Stimulated activated CD8-positive, alpha-beta memory T cell treated with anti-CD3 and anti-CD28 coated beads, Interleukin-12 subunit alpha, Interleukin-12 subunit beta, amount 100 ng/mL, for 1 hour (primary cell): ENCODE results near the gene MGAT4A.
"Not testable (repeated sequence)": the region's sequence is repeated elsewhere in the genome, so short reads cannot be mapped to it uniquely, and the experiment has no call there.

Experiments
- DNase-seq: peaks from one replicate; pipeline ENCODE4 v3.0.0-alpha.2; 2020; ENCODE audit warnings: low read depth

The MGAT4A gene

GRCh38 chr2:98607104-98607503, 123.8 kb downstream of the MGAT4A start:
- no peak for DNase-seq

- DNase-seq = no peak
These were observed 124.5 kb downstream of the MGAT4A start for GRCh38 chr2:98606431-98606830.

- DNase-seq = no peak
These were observed 125.9 kb downstream of the MGAT4A start for GRCh38 chr2:98605076-98605475.

DNA sequence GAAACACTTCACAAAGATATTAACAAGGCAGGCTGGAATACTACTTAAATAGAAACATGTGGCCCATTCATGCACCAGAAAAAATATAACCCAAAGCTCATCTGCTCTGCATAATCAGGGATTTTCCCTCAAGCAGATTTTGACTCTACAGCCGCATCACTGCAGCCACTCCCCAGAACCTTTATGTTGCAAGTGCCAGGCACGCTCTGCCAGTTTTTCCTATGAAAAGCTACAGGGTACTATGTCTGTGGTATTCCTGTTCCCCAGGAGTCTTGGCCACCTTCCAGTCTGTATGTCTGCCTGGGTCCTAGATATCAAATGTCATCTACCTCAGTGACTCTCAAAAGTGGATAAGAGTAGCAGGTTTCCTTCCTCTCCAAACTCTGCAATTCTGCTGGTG, 126.4 kb downstream of the MGAT4A start:
- no peak for DNase-seq

GRCh38 chr2:98601532-98602132, 129.3 kb downstream of the MGAT4A start:
- DNase-seq = no peak

GRCh38 chr2:98598781-98599428, 132.0 kb downstream of the MGAT4A start:
- DNase-seq = no peak

- DNase-seq = not testable (repeated sequence)
These were observed 136.3 kb downstream of the MGAT4A start for GRCh38 chr2:98594665-98595064.

- no peak for DNase-seq
These were observed 138.4 kb downstream of the MGAT4A start for GRCh38 chr2:98592565-98592964.

GRCh38 chr2:98589489-98589888, 141.4 kb downstream of the MGAT4A start:
- DNase-seq = no peak

DNA sequence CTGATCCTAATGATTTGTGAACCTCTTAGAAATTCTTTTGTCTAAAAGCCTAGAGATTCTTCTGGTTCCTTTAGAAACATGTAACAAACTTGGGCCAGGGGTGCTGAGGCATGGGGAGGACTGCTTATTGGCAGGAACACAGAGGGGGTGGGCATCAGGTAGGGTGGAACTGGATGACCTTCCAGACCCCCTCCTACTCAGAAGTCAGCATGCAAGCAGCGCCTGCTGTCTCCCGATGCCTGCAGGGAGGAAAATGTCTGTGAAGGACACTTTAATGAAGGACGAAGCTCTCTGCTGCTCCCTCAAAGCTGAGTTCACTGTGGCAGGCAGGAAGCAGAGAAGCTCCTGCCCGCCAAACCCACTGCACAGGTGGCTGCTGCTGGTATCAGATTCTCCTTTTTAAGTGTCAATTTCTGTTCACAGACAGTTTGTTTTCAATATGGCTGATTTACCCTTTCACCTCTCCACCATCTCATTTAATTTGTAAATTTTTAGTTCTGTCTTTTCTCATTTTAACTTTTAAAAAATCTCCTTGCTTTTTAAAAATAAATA, 142.0 kb downstream of the MGAT4A start:
- no peak for DNase-seq

GRCh38 chr2:98586551-98587140, 144.3 kb downstream of the MGAT4A start:
- no peak for DNase-seq

DNA sequence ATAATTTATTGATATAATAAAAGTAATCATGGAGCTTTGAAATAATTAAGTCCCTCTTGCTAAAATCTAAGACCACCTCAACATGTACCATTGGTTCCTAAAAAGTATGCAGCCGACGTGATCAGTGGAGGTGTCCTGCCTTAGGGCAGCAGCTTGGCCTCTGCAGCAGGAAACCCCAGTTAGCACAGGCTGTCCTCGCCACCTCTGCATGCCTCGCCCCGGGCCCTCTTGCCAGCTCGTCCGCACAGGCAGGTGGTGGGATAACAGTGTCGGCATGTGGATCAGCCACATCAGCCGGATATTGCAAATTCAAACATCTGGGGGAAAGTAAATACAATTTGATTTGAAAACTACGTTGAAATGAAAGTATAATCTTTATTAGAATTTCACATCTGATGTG, 145.5 kb downstream of the MGAT4A start:
- DNase-seq = no peak

DNA sequence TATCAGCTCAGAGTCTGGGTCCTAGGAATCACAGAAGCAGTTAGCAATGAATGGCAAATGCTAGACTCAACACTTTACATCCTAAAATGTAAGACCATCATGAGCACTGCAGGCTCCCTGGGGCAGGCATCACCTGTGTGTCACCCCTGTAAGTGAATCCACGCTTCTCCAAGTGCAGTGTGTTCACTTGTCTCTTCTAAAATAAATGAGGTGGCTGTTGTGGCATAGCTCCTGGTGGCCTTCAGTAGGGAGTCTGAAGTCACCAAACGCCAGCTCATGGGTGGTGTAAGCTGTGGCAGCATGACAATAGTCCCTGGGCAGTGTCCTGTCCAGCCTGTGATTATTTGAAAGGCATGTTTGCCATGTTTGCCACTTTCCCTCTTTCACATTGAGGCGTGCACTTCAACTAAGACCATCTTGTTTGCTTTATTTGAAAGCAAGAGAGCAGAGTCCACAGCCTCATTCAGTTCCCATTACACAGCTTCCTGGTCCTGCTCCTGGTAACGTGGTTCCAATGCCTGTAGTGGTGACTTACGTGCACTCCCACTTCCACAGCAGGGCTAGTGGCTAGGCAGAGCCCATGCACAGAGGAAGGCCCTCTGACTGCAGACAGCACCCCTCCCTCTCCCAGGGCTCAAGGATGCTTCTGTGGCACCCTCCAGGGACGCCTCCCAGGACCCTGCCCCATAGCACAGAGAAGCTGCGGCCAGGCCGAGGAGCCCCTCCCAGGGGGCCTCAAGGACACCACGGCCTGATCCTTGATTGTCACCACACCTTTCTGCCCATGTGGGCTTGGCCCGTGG, 146.9 kb downstream of the MGAT4A start:
- DNase-seq = no peak

GRCh38 chr2:98583276-98583675, 147.7 kb downstream of the MGAT4A start:
- no peak for DNase-seq

DNA sequence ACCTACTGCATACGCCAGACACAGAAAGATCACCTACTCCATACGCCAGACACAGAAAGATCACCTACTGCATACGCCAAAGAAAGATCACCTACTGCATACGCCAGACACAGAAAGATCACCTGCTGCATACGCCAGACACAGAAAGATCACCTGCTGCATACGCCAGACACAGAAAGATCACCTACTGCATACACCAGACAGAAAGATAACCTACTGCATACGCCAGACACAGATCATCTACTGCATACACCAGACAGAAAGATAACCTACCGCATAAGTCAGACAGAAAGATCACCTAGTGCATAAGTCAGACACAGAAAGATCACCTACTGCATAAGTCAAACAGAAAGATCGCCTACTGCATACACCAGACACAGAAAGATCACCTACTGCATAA, 148.4 kb downstream of the MGAT4A start:
- DNase-seq = no peak

GRCh38 chr2:98580656-98581284, 150.2 kb downstream of the MGAT4A start:
- no peak for DNase-seq

DNA sequence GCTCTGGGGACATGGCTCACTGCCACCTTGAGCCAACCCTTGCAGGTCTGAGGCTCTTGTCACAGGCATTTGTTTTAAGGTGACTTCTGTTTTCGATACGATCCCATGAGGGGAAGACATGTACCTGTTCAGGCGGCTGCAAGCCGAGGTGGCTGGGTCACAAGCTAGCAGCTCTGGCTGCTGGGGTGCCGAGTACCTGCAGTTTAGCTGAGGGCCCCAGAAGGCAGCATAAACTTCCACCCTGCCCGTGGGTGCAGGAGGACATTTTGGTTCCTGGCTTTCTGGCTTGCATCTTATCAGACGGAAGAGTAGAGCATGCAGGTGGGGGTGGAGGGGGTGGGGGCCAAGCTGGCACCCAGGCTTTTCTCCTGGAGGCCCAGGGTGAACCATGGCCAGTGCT, 151.0 kb downstream of the MGAT4A start:
- DNase-seq = no peak

- DNase-seq = no peak
These were observed 152.7 kb downstream of the MGAT4A start for GRCh38 chr2:98578231-98578630.

DNA sequence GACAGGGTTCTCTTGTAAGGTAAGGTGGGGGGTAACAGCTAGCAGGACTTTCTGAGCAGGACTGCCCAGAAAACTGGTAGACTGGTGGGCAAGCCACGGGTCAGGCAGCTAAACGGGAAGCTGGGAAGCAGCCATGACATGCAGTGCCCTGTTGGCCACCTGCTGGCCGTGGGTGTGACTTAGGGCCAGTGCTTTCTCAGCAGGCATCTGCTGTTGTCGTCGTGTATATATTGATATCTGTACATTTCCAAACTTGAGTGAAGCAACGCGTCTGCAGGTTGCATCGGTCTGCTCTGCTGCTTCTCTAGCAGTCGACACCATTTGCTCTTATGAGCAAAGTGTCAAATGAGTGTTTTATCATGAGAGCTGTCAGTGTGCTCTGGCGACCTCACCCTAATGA, 153.6 kb downstream of the MGAT4A start:
- DNase-seq = no peak

GRCh38 chr2:98576666-98577312, 154.1 kb downstream of the MGAT4A start:
- no peak for DNase-seq

DNA sequence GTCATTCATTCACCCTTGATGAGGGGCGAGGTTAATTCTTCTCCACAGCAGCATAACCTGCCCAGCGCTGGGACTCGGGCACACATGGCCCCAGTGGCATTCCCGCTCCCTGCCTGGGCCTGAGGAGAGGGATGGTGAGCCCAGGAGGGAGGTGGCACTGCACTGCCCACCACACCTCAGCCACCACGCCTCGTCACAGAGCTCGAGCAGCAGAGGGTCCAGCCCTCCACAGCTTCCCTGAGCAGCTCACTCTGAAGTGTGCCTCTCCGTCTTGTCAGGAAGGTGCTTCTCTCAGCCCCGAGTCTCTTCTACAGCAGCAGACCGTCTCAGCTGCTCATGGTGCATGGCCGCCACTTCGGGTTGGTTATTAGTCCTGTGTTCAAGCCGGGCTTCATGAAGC, 157.5 kb downstream of the MGAT4A start:
- DNase-seq = no peak

GRCh38 chr2:98572676-98573075, 158.3 kb downstream of the MGAT4A start:
- no peak for DNase-seq
